ENCODE results near the gene NCMAP. TPM values are rescaled to one million over a fixed set of nuclear protein-coding genes. Genes with fewer than 3 reads are reported as not detected.

The NCMAP gene
- polyA plus RNA-seq, 1 of the 3 experiments (the other 2 are of a cell fraction), result not detected

- no peak overlapping the region for H2AFZ ChIP-seq (ENCODE audit: low read depth)
- WGBS (ENCODE audit: low lambda C conversion rate), result 57% methylated on average over 3 of the region's 3 CpGs
- no peaks in the 10 kb centered on the region for H3K9me2 ChIP-seq
- H3K79me2 ChIP-seq (ENCODE audit: insufficient read depth), result peaks cover 6% of the 10 kb centered on the region; the same call in 1 of the 2 replicates
- TF ChIP-seq NRF1 (IDR thresholded peaks at IDR 0.05; ENCODE audit: low read depth, low read length) (no peak), FOXM1 (IDR thresholded peaks at IDR 0.05; ENCODE audit: low read depth) (no peak), TAF1 (IDR thresholded peaks at IDR 0.05; ENCODE audit: borderline replicate concordance, low read depth, low read length) (no peak), GATA2 (CRISPR knock-in tag; IDR thresholded peaks at IDR 0.05) (no peak), SMC3 (IDR thresholded peaks at IDR 0.05; ENCODE audit: low read depth, low read length) (no peak), RFX5 (IDR thresholded peaks at IDR 0.05; ENCODE audit: low read length) (no peak), GABPA (IDR thresholded peaks at IDR 0.05; ENCODE audit: low read depth) (no peak), TEAD4 (IDR thresholded peaks at IDR 0.05; ENCODE audit: borderline replicate concordance, insufficient read depth) (no peak), REST (IDR thresholded peaks at IDR 0.05; ENCODE audit: low read depth, low read length) (no peak), ELF1 (IDR thresholded peaks at IDR 0.05) (no peak), PBX3 (IDR thresholded peaks at IDR 0.05) (no peak), JUND (IDR thresholded peaks at IDR 0.05) (no peak), FOSL2 (IDR thresholded peaks at IDR 0.05; ENCODE audit: borderline replicate concordance, low read depth) (no peak), USF2 (IDR thresholded peaks at IDR 0.05; ENCODE audit: borderline replicate concordance, low read depth, low read length) (no peak), SIN3A (IDR thresholded peaks at IDR 0.05; ENCODE audit: borderline replicate concordance, low read depth, low read length) (no peak), EZH2phosphoT487 (IDR thresholded peaks at IDR 0.05; ENCODE audit: borderline replicate concordance, low read depth) (no peak), USF1 (IDR thresholded peaks at IDR 0.05; ENCODE audit: borderline replicate concordance, low read depth) (no peak), MAX (IDR thresholded peaks at IDR 0.05; ENCODE audit: low read depth) (no peak), POLR2AphosphoS5 (IDR thresholded peaks at IDR 0.05; ENCODE audit: low read depth, low read length) (no peak), RCOR1 (IDR thresholded peaks at IDR 0.05; ENCODE audit: low read length) (no peak)
- H3K27ac ChIP-seq (ENCODE audit: low read depth in 2 of 2, low read length in 1 of 2), result no peak overlapping the region
- no peaks in the 10 kb centered on the region for H3F3A ChIP-seq (replicated peaks; ENCODE audit: insufficient read depth)
- CTCF ChIA-PET, result interaction anchor here (1.3 to 6.4 kb wide), 11 partner anchors 15 to 487 kb away, joined by 3 to 36 read pairs (median 5); partner anchors contain the start of gene NIPAL3
- no peaks in the 10 kb centered on the region for H3K27me3 ChIP-seq (ENCODE audit: insufficient read depth)
- no peaks in the 10 kb centered on the region for H4K20me1 ChIP-seq (ENCODE audit: insufficient read depth)
- POLR2A ChIA-PET, result no interaction called here
- H3K36me3 ChIP-seq (replicated peaks in 1 of 2; ENCODE audit: control insufficient read depth in 1 of 2, insufficient read depth in 2 of 2, low read length in 1 of 2), result no peaks in the 10 kb centered on the region
- no peak overlapping the region for H3K9ac ChIP-seq
- H3K4me3 ChIP-seq (ENCODE audit: low read depth in 2 of 2, low read length in 1 of 2), result no peak overlapping the region
- H3K9me3 ChIP-seq, result no peaks in the 10 kb centered on the region
- H3K4me2 ChIP-seq, result no peak overlapping the region
- no peak for DNase-seq
- H3K4me1 ChIP-seq (ENCODE audit: control insufficient read depth in 1 of 2, insufficient read depth in 2 of 2, low read depth in 1 of 2, low read length in 1 of 2), result peaks cover 0 to 5% of the 10 kb centered on the region in 2 experiments; a peak in 1 of 4 replicates
These were observed 80.9 kb downstream of the NCMAP start for GRCh38 chr1:24636661-24637357.

All from SK-N-SH (cell line).